ENCODE data around the gene AK8.

DNA sequence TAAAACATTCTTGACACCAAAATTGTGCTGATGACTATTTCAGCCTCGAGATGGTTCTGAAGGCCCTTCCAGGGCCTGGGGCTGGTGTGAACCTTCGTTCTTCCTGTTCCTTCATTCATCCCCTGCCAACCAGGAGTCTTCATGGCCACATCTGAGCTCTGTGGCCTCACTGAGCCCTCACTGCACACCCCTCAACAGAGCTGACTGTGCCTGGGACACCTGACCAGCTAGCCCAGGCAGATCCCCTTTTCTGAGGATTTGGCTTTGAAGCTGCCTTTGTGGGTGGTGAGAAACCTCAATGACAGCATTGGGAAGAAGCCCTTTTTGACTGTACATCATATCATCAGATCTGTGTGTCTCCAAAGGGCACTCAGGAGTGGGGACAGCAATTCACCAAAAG is 13.8 kb downstream of the AK8 start:
- TF ChIP-seq, protein P1, sequence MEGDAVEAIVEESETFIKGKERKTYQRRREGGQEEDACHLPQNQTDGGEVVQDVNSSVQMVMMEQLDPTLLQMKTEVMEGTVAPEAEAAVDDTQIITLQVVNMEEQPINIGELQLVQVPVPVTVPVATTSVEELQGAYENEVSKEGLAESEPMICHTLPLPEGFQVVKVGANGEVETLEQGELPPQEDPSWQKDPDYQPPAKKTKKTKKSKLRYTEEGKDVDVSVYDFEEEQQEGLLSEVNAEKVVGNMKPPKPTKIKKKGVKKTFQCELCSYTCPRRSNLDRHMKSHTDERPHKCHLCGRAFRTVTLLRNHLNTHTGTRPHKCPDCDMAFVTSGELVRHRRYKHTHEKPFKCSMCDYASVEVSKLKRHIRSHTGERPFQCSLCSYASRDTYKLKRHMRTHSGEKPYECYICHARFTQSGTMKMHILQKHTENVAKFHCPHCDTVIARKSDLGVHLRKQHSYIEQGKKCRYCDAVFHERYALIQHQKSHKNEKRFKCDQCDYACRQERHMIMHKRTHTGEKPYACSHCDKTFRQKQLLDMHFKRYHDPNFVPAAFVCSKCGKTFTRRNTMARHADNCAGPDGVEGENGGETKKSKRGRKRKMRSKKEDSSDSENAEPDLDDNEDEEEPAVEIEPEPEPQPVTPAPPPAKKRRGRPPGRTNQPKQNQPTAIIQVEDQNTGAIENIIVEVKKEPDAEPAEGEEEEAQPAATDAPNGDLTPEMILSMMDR (IDR thresholded peaks at IDR 0.05), result no peak
- TF ChIP-seq POLR2A (IDR thresholded peaks at IDR 0.05) (no peak), POLR2AphosphoS5 (IDR thresholded peaks at IDR 0.05) (no peak)
